Suprapubic skin (tissue), 4 donors: ENCODE measurements around the gene UBFD1. TPM values are rescaled to one million over a fixed set of nuclear protein-coding genes. Genes with fewer than 3 reads are reported as not detected.
"Not testable (repeated sequence)": the region's sequence is repeated elsewhere in the genome, so short reads cannot be mapped to it uniquely, and the experiment has no call there.

Experiments used
- DNase-seq, 2 donors: peaks; one replicate each; pipeline ENCODE4 v3.0.0-alpha.2; 2019; ENCODE audit warnings: low spot score in 2 of 2
- H3K27ac ChIP-seq: fragments of 200-600 bp; sonication (generic); one replicate; pipeline ENCODE4 v1.5.1; 2019
- H3K27me3 ChIP-seq: fragments of 200-600 bp; sonication (generic); one replicate; pipeline ENCODE4 v1.5.1; 2019
- H3K36me3 ChIP-seq: fragments of 200-600 bp; sonication (generic); one replicate; pipeline ENCODE4 v1.5.1; 2019
- H3K4me1 ChIP-seq: fragments of 200-600 bp; sonication (generic); one replicate; pipeline ENCODE4 v1.5.1; 2019
- H3K4me3 ChIP-seq: fragments of 200-600 bp; sonication (generic); one replicate; pipeline ENCODE4 v1.5.1; 2019; ENCODE audit warnings: mild to moderate bottlenecking
- H3K9me3 ChIP-seq: fragments of 200-600 bp; sonication (generic); one replicate; pipeline ENCODE4 v1.5.1; 2019
- EP300 ChIP-seq: sonication (generic); formaldehyde crosslinking; IDR thresholded peaks from one replicate; pipeline ENCODE4 v1.6.1; 2017; ENCODE audit warnings: antibody characterized with exemption
- POLR2A ChIP-seq, 2 donors: fragments of 450-650 bp; IDR thresholded peaks; one replicate each; pipeline ENCODE4 v1.6.1; 2017; ENCODE audit warnings: antibody characterized with exemption in 2 of 2, mild to moderate bottlenecking in 2 of 2, moderate library complexity in 2 of 2
- POLR2AphosphoS5 ChIP-seq, 3 donors: sonication (generic); formaldehyde crosslinking; IDR thresholded peaks; one replicate each; pipeline ENCODE4 v1.6.1; 2017; ENCODE audit warnings: antibody characterized with exemption in 3 of 3
- WGBS: methylation state at CpG from one replicate; pipeline ENCODE4 v1.1.5; 2018; 5-methylcytosine and 5-hydroxymethylcytosine counted together
- total RNA-seq, 4 donors: library from RNA; depleted of rRNA; stranded (reverse); fragments of >200 nt; gene quantifications; one replicate each; pipeline ENCODE4 v1.1.0, GENCODE V29; 2016
- TF ChIP-seq, protein P1 (sequence below), 2 donors: fragments of 200-600 bp in 1 of 2; fragments of 450-650 bp in 1 of 2; sonication (generic) in 1 of 2; IDR thresholded peaks; one replicate each; pipeline ENCODE4 v1.5.1; 2016 to 2019; ENCODE audit warnings: antibody characterized with exemption in 2 of 2, mild to moderate bottlenecking in 1 of 2, moderate library complexity in 1 of 2

The UBFD1 gene
- total RNA-seq, 4 donors from 2014 or later: 26.5 to 48.1 (median 39.4) TPM

DNA sequence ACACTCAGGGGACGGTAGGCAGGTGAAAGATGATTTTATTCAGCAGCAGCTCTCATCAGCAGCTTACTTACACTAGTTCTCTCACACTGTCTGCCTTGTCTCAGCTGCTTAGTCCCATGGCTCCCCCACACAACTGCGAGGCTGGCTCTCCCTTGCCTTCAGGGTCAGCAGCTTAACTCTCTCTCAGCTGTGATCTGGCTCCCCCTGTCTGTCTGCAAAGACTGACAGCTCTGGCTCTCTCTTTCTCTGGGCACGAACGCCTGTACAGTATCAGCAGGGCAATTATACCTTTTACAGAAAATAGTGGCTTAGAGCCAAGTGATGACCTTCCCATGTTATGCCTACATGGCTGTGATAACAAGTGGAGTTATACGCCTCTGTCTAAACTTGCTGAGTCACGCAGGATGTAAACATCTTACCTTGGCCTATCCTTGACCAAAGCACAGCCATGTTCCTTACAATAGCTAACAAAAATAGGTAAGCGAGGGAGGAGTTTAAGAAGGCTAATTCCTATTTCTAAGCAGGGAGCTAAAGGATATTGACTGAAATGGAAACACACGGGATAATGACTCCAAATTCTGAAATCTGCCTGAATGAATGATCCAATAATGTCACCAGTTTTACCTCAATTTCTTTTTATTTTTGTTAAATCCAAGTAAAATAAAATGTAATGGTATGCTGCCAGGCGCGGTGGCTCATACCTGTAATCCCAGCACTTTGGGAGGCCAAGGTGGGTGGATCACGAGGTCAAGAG is 39.7 kb downstream of the UBFD1 start:
- Histone ChIP-seq H3K4me3 (no peak overlapping the region), H3K36me3 (peaks cover 20% of the 10 kb centered on the region), H3K27ac (no peak overlapping the region), H3K27me3 (no peaks in the 10 kb centered on the region), H3K9me3 (no peaks in the 10 kb centered on the region), H3K4me1 (peaks cover 24% of the 10 kb centered on the region)
- WGBS: 88% methylated on average over 11 of the region's 11 CpGs
- DNase-seq: no peak
- TF ChIP-seq, protein P1, sequence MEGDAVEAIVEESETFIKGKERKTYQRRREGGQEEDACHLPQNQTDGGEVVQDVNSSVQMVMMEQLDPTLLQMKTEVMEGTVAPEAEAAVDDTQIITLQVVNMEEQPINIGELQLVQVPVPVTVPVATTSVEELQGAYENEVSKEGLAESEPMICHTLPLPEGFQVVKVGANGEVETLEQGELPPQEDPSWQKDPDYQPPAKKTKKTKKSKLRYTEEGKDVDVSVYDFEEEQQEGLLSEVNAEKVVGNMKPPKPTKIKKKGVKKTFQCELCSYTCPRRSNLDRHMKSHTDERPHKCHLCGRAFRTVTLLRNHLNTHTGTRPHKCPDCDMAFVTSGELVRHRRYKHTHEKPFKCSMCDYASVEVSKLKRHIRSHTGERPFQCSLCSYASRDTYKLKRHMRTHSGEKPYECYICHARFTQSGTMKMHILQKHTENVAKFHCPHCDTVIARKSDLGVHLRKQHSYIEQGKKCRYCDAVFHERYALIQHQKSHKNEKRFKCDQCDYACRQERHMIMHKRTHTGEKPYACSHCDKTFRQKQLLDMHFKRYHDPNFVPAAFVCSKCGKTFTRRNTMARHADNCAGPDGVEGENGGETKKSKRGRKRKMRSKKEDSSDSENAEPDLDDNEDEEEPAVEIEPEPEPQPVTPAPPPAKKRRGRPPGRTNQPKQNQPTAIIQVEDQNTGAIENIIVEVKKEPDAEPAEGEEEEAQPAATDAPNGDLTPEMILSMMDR (IDR thresholded peaks at IDR 0.05): no peak

DNA sequence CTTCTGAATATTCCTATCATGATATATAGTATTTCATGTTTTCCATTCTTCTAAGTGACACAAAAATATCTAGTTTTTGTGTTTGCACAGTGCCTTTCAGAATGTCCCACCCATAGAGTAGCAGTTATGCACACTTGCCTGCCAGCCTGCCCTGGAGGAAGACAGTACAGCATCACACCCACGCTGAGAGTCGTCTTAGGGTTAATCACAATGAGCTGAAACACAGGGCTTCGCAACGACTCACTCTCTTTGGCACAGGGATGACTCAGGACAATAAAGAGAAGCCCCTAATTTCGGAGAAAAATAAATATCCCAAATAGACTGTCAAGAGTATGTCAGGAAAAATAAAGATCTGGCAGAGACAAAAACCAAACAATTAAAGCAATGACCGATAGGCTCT is 50.2 kb downstream of the UBFD1 start:
- 82% methylated on average over 6 of the region's 6 CpGs for WGBS
- Histone ChIP-seq H3K4me3 (no peak overlapping the region), H3K36me3 (peaks cover 82% of the 10 kb centered on the region), H3K27me3 (no peaks in the 10 kb centered on the region), H3K27ac (no peak overlapping the region), H3K9me3 (no peaks in the 10 kb centered on the region), H3K4me1 (no peaks in the 10 kb centered on the region)
- no peak for TF ChIP-seq POLR2AphosphoS5 (IDR thresholded peaks at IDR 0.05)
- TF ChIP-seq EP300: no peak
- no peak for TF ChIP-seq POLR2A (IDR thresholded peaks at IDR 0.05)
- TF ChIP-seq, protein P1 (IDR thresholded peaks at IDR 0.05): no peak
- no peak for DNase-seq

DNA sequence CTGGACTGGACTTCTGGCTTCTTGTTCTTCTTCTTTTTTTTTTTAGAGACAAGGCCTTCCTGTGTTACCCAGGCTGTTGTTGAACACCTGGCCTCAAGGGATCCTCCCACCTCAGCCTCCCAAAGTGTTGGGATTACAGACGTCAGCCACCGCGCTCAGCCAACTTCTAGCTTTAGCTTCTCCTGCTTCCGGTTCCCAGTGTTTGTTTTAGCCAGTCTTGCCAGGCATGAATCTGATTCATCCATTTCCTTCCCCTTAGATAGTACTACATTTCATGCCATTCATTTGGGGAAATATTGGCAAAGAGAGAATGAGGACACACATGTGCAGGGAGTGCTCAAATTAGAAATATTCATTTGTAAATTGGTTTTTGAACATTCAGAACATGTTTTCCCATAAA is 50.7 kb downstream of the UBFD1 start:
- no peaks in the 10 kb centered on the region for H3K27me3 ChIP-seq
- peaks cover 82% of the 10 kb centered on the region for H3K36me3 ChIP-seq
- H3K27ac ChIP-seq: no peak overlapping the region
- WGBS: 89% methylated on average over 4 of the region's 4 CpGs
- H3K4me1 ChIP-seq: no peaks in the 10 kb centered on the region
- no peaks in the 10 kb centered on the region for H3K9me3 ChIP-seq
- DNase-seq: no peak
- TF ChIP-seq, protein P1 (IDR thresholded peaks at IDR 0.05): no peak
- TF ChIP-seq EP300 (no peak), POLR2AphosphoS5 (IDR thresholded peaks at IDR 0.05) (no peak), POLR2A (IDR thresholded peaks at IDR 0.05) (no peak)
- H3K4me3 ChIP-seq: no peak overlapping the region

- Histone ChIP-seq H3K36me3 (peaks cover 76% of the 10 kb centered on the region), H3K4me3 (no peak overlapping the region), H3K9me3 (no peaks in the 10 kb centered on the region), H3K4me1 (no peaks in the 10 kb centered on the region), H3K27ac (no peak overlapping the region), H3K27me3 (no peaks in the 10 kb centered on the region)
- no peak for DNase-seq
- TF ChIP-seq POLR2AphosphoS5 (IDR thresholded peaks at IDR 0.05) (no peak), POLR2A (IDR thresholded peaks at IDR 0.05) (no peak), EP300 (no peak)
- TF ChIP-seq, protein P1 (IDR thresholded peaks at IDR 0.05): no peak
- WGBS: 98% methylated on average over 1 of the region's 1 CpG
These were observed 52.4 kb downstream of the UBFD1 start for GRCh38 chr16:23609929-23610328.

- H3K27ac ChIP-seq, H3K4me1 ChIP-seq, DNase-seq, H3K4me3 ChIP-seq, H3K27me3 ChIP-seq, H3K9me3 ChIP-seq: not testable (repeated sequence)
- peaks cover 74% of the 10 kb centered on the region for H3K36me3 ChIP-seq
- WGBS: 95% methylated on average over 6 of the region's 6 CpGs
These were observed 53.4 kb downstream of the UBFD1 start for GRCh38 chr16:23610905-23611304.

GRCh38 chr16:23611936-23612335 is 54.4 kb downstream of the UBFD1 start:
- no peak overlapping the region for H3K27ac ChIP-seq
- DNase-seq: no peak
- no peaks in the 10 kb centered on the region for H3K4me1 ChIP-seq
- H3K36me3 ChIP-seq: peaks cover 74% of the 10 kb centered on the region
- no peaks in the 10 kb centered on the region for H3K27me3 ChIP-seq
- H3K4me3 ChIP-seq: no peak overlapping the region
- WGBS: 96% methylated on average over 3 of the region's 3 CpGs
- no peak for TF ChIP-seq POLR2AphosphoS5 (IDR thresholded peaks at IDR 0.05)
- TF ChIP-seq, protein P1 (IDR thresholded peaks at IDR 0.05): no peak
- no peak for TF ChIP-seq EP300
- TF ChIP-seq POLR2A (IDR thresholded peaks at IDR 0.05): no peak
- no peaks in the 10 kb centered on the region for H3K9me3 ChIP-seq
